K562 (cell line): ENCODE results near the gene ADPRM. TPM values are rescaled to one million over a fixed set of nuclear protein-coding genes. Genes with fewer than 3 reads are reported as not detected.

Experiments used
- FOXJ3 ChIP-seq: sonication (generic); formaldehyde crosslinking; IDR thresholded peaks from 2 replicates; pipeline ENCODE4 v1.4.0; 2020; ENCODE audit warnings: mild to moderate bottlenecking, missing genetic modification reagents
- GABPB1 ChIP-seq: sonication (generic); formaldehyde crosslinking; IDR thresholded peaks from 2 replicates; pipeline ENCODE4 v1.8.0; 2022; ENCODE audit warnings: mild to moderate bottlenecking, missing genetic modification reagents
- LEF1 ChIP-seq: fragments of 450-650 bp; IDR thresholded peaks from 2 replicates; pipeline ENCODE4 v1.6.1; 2016; ENCODE audit warnings: mild to moderate bottlenecking
- NR3C1 ChIP-seq: sonication (generic); formaldehyde crosslinking; IDR thresholded peaks from 2 replicates; pipeline ENCODE4 v1.8.1; 2022; ENCODE audit warnings: missing genetic modification reagents
- PHF8 ChIP-seq: fragments of 200-600 bp; sonication (generic); IDR thresholded peaks from 2 replicates; pipeline ENCODE4 v1.6.1; 2012; ENCODE audit warnings: mixed run types, mild to moderate bottlenecking, inconsistent platforms, low read length, moderate library complexity, borderline replicate concordance
- RB1 ChIP-seq: fragments of 450-650 bp; IDR thresholded peaks from 2 replicates; pipeline ENCODE4 v1.6.1; 2017; ENCODE audit warnings: low read depth, mild to moderate bottlenecking
- SMAD4 ChIP-seq: fragments of 250-450 bp; sonication (Bioruptor Pico); conservative IDR thresholded peaks from 2 replicates; pipeline ENCODE4 v1.8.0; 2021; ENCODE audit warnings: inconsistent platforms, mild to moderate bottlenecking, moderate library complexity
- ZNF184 ChIP-seq: sonication (generic); formaldehyde crosslinking; IDR thresholded peaks from 2 replicates; pipeline ENCODE4 v1.5.0; 2020; ENCODE audit warnings: missing genetic modification reagents
- ZNF224 ChIP-seq: sonication (generic); formaldehyde crosslinking; IDR thresholded peaks from 2 replicates; pipeline ENCODE4 v1.8.0; 2022; ENCODE audit warnings: mild to moderate bottlenecking, missing genetic modification reagents
- polyA plus RNA-seq, 8 experiments: library from polyadenylated mRNA; depleted of rRNA in 4 of 8; stranded (reverse) in 5 of 8; unstranded in 3 of 8; fragments of >200 nt; fragmentation: Nextera tagmentation in 2 of 8; fragmentation: Illumina TruSeq in 1 of 8; extraction: Ambion mirVana in 2 of 8; extraction: Trizol in 1 of 8; gene quantifications; 2 replicates each; pipeline versions ENCODE4 v1.2.1 to v1.2.3, GENCODE V29; 2011 to 2014; ENCODE audit warnings: inconsistent platforms in 1 of 8, missing spikeins in 1 of 8
- total RNA-seq, 7 experiments: library from RNA; depleted of rRNA in 6 of 7; stranded (reverse); fragments of >200 nt in 6 of 7; fragmentation: Illumina TruSeq in 2 of 7; extraction: Trizol in 2 of 7; gene quantifications; 2 replicates each; pipeline versions ENCODE4 v1.2.1 to v1.2.3, GENCODE V29; 2011 to 2021; ENCODE audit warnings: low replicate concordance in 1 of 7
- TF ChIP-seq, protein P1 (sequence below): sonication (generic); formaldehyde crosslinking; IDR thresholded peaks from 2 replicates; pipeline ENCODE4 v1.9.0; 2022; ENCODE audit warnings: mild to moderate bottlenecking, missing genetic modification reagents
- TF ChIP-seq, protein P2 (sequence below): fragments of 200-800 bp; sonication (Bioruptor generic); IDR thresholded peaks from 2 replicates; pipeline ENCODE4 v1.6.1; 2017; ENCODE audit warnings: missing genetic modification characterization, missing compliant biosample characterization
- TF ChIP-seq, protein P3 (sequence below): fragments of 200-800 bp; sonication (Bioruptor generic); IDR thresholded peaks from 2 replicates; pipeline ENCODE4 v1.6.1; 2017; ENCODE audit warnings: missing genetic modification characterization, missing compliant biosample characterization

ADPRM gene
- total and polyA plus RNA-seq, 9 of the 15 experiments (the other 6 are each of a cell fraction or from before 2014, with no cell fraction given) = 4.7 to 17.6 (median 6.2) TPM

DNA sequence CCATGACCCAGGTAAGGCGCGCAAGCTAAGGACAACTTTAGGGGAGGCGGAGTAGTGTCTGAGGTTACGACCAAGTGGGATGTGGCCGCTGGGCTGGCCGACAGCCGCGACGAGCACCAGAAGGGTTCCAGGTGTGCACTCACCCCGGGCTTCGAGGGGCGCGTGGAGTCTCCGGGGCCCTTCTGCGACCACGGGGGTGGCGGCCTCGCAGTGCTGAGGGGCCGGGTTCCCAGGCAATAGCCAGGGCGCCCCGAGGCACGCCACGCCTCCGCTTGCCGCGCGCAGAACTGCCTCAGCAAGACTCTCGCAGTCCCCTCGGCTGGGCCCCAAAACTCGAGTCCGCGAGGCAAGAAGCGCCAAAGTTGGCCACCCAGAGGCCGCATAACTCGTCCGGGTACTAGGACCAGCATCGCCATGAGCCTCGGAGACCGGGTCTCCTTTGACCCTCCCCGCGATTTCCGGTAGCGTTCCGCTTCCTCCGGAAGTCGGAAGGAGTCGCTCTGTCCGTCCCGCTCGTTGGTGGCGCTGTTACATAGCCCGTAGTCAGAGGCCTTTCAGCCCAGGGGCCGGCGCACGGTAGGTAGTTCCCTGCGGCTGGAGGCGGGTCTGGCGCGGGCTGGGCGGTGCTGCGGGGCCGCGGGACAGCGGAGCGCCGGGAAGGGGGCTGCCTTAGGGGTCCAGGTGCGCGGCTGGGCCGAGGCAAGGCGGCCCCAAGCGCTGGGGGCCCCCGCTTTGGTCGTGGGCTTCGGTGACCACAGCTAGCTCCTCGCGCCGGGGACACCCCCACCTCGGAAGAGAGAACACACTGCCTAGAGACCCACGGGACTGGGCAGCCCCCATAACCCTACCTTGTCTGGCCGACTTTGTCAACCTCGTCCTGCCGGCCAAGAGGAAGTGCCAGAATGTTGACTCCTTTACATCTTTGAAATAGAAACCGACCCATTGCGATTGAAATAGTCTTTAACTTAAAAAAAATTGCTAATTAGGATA, at the start of gene ADPRM, which contains the start of gene SCO1 (continued):
- TF ChIP-seq, protein P1, sequence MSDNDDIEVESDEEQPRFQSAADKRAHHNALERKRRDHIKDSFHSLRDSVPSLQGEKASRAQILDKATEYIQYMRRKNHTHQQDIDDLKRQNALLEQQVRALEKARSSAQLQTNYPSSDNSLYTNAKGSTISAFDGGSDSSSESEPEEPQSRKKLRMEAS (CRISPR knock-in tag) = peak; percentile 43; the same call in 1 of the 2 replicates
- peak; percentile 93; the same call in 1 of the 2 replicates for TF ChIP-seq PHF8
- TF ChIP-seq, protein P2, sequence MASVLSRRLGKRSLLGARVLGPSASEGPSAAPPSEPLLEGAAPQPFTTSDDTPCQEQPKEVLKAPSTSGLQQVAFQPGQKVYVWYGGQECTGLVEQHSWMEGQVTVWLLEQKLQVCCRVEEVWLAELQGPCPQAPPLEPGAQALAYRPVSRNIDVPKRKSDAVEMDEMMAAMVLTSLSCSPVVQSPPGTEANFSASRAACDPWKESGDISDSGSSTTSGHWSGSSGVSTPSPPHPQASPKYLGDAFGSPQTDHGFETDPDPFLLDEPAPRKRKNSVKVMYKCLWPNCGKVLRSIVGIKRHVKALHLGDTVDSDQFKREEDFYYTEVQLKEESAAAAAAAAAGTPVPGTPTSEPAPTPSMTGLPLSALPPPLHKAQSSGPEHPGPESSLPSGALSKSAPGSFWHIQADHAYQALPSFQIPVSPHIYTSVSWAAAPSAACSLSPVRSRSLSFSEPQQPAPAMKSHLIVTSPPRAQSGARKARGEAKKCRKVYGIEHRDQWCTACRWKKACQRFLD = peak; percentile 52; the same call in 1 of the 2 replicates
- no peak for TF ChIP-seq LEF1
- no peak for TF ChIP-seq ZNF224 (CRISPR knock-in tag)
- no peak for TF ChIP-seq FOXJ3 (CRISPR knock-in tag)
- peak; percentile 50; the same call in 1 of the 2 replicates for TF ChIP-seq RB1
- TF ChIP-seq ZNF184 (CRISPR knock-in tag) = no peak
- TF ChIP-seq GABPB1 (CRISPR knock-in tag) = peak; percentile 94
- TF ChIP-seq, protein P3, sequence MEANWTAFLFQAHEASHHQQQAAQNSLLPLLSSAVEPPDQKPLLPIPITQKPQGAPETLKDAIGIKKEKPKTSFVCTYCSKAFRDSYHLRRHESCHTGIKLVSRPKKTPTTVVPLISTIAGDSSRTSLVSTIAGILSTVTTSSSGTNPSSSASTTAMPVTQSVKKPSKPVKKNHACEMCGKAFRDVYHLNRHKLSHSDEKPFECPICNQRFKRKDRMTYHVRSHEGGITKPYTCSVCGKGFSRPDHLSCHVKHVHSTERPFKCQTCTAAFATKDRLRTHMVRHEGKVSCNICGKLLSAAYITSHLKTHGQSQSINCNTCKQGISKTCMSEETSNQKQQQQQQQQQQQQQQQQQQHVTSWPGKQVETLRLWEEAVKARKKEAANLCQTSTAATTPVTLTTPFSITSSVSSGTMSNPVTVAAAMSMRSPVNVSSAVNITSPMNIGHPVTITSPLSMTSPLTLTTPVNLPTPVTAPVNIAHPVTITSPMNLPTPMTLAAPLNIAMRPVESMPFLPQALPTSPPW (CRISPR knock-in tag) = peak; percentile 35; the same call in 1 of the 2 replicates
- no peak for TF ChIP-seq NR3C1
- TF ChIP-seq SMAD4 = 0 out of 2 replicates have a peak, but pooled peaks have one; percentile 32
